Activated naive CD8-positive, alpha-beta T cell treated with anti-CD3 and anti-CD28 coated beads, Interleukin-2, amount 50 U/mL, for 16 hours (primary cell): ENCODE measurements around the gene ALG1L2.
"Not testable (repeated sequence)": the region's sequence is repeated elsewhere in the genome, so short reads cannot be mapped to it uniquely, and the experiment has no call there.

ENCODE experiments used
- DNase-seq: peaks from one replicate; pipeline ENCODE4 v3.0.0-alpha.2; 2020; ENCODE audit warnings: low read depth, low spot score

The ALG1L2 gene

GRCh38 chr3:130081351-130081881, at the start of gene ALG1L2:
TSS of gene ALG1L2 (plus strand) at chr3:130081831. CDS start at chr3:130082017, 186 bp downstream.
- DNase-seq: no peak

GRCh38 chr3:130037126-130037815, 44.4 kb upstream of the ALG1L2 start:
- DNase-seq: not testable (repeated sequence)

GRCh38 chr3:130042736-130043135, 38.9 kb upstream of the ALG1L2 start:
- DNase-seq: not testable (repeated sequence)

- DNase-seq: not testable (repeated sequence)
These were observed 38.0 kb upstream of the ALG1L2 start for GRCh38 chr3:130043658-130044057.

GRCh38 chr3:130044370-130044769, 37.3 kb upstream of the ALG1L2 start:
- DNase-seq: no peak

- no peak for DNase-seq
These were observed 32.9 kb upstream of the ALG1L2 start for GRCh38 chr3:130048726-130049125.

GRCh38 chr3:130052366-130052765, 29.3 kb upstream of the ALG1L2 start:
- not testable (repeated sequence) for DNase-seq

GRCh38 chr3:130052965-130053364, 28.7 kb upstream of the ALG1L2 start:
- not testable (repeated sequence) for DNase-seq

GRCh38 chr3:130057536-130058266, 23.9 kb upstream of the ALG1L2 start:
- DNase-seq: not testable (repeated sequence)

GRCh38 chr3:130058267-130058657, 23.4 kb upstream of the ALG1L2 start:
- not testable (repeated sequence) for DNase-seq

- not testable (repeated sequence) for DNase-seq
These were observed 22.9 kb upstream of the ALG1L2 start for GRCh38 chr3:130058716-130059115.

GRCh38 chr3:130059162-130059561, 22.5 kb upstream of the ALG1L2 start:
- not testable (repeated sequence) for DNase-seq

GRCh38 chr3:130073582-130073981, 8.0 kb upstream of the ALG1L2 start:
- no peak for DNase-seq

GRCh38 chr3:130077636-130078035, 4.0 kb upstream of the ALG1L2 start:
- no peak for DNase-seq

GRCh38 chr3:130083363-130084090, 1.9 kb downstream of the ALG1L2 start:
- DNase-seq: not testable (repeated sequence)

GRCh38 chr3:130084436-130084980, 2.9 kb downstream of the ALG1L2 start:
- no peak for DNase-seq

GRCh38 chr3:130085881-130086280, 4.2 kb downstream of the ALG1L2 start:
- DNase-seq: no peak

- DNase-seq: not testable (repeated sequence)
These were observed 5.0 kb downstream of the ALG1L2 start for GRCh38 chr3:130086628-130087027.

GRCh38 chr3:130088061-130088460, 6.4 kb downstream of the ALG1L2 start:
- DNase-seq: no peak

- DNase-seq: not testable (repeated sequence)
These were observed 9.1 kb downstream of the ALG1L2 start for GRCh38 chr3:130090681-130091080.

GRCh38 chr3:130091958-130092357, 10.3 kb downstream of the ALG1L2 start:
- no peak for DNase-seq
